HG02763 (cell line): ENCODE measurements around the gene ZCCHC14.

Experiments
- ATAC-seq: cut with Tn5 transposase; IDR thresholded peaks from one replicate; pipeline ENCODE4 v1.9.1; 2021; ENCODE audit warnings: mild to moderate bottlenecking, moderate library complexity; ENCODE audit not compliant: unreplicated experiment

ZCCHC14 gene

GRCh38 chr16:87459833-87460232 is 33.0 kb downstream of the ZCCHC14 start:
- no peak for ATAC-seq

- no peak for ATAC-seq
Measured at GRCh38 chr16:87459027-87459426, 33.8 kb downstream of the ZCCHC14 start.

GRCh38 chr16:87458424-87458915 is 34.4 kb downstream of the ZCCHC14 start:
- no peak for ATAC-seq

- ATAC-seq, result no peak
Measured at GRCh38 chr16:87457709-87458423, 35.0 kb downstream of the ZCCHC14 start.

GRCh38 chr16:87457061-87457611 is 35.7 kb downstream of the ZCCHC14 start:
- ATAC-seq, result no peak

GRCh38 chr16:87454391-87454790 is 38.4 kb downstream of the ZCCHC14 start:
- ATAC-seq, result no peak

GRCh38 chr16:87453326-87453725 is 39.5 kb downstream of the ZCCHC14 start:
- no peak for ATAC-seq

GRCh38 chr16:87451563-87452210 is 41.1 kb downstream of the ZCCHC14 start:
- ATAC-seq, result no peak

- no peak for ATAC-seq
Measured at GRCh38 chr16:87448866-87449265, 44.0 kb downstream of the ZCCHC14 start.

GRCh38 chr16:87447323-87447722 is 45.5 kb downstream of the ZCCHC14 start:
- ATAC-seq, result no peak

GRCh38 chr16:87446479-87446878 is 46.3 kb downstream of the ZCCHC14 start:
- ATAC-seq, result no peak

GRCh38 chr16:87445486-87445885 is 47.3 kb downstream of the ZCCHC14 start:
- no peak for ATAC-seq

GRCh38 chr16:87443964-87444363 is 48.9 kb downstream of the ZCCHC14 start:
- ATAC-seq, result no peak

- ATAC-seq, result no peak
Measured at GRCh38 chr16:87443016-87443415, 49.8 kb downstream of the ZCCHC14 start.

GRCh38 chr16:87442581-87442966 is 50.2 kb downstream of the ZCCHC14 start:
- ATAC-seq, result no peak

- ATAC-seq, result no peak
Measured at GRCh38 chr16:87441886-87442580, 50.8 kb downstream of the ZCCHC14 start.

- no peak for ATAC-seq
Measured at GRCh38 chr16:87439926-87440325, 52.9 kb downstream of the ZCCHC14 start.

GRCh38 chr16:87438611-87438985 is 54.2 kb downstream of the ZCCHC14 start:
- no peak for ATAC-seq

- ATAC-seq, result no peak
Measured at GRCh38 chr16:87437911-87438610, 54.8 kb downstream of the ZCCHC14 start.

GRCh38 chr16:87437327-87437726 is 55.5 kb downstream of the ZCCHC14 start:
- no peak for ATAC-seq
